SK-N-SH (cell line): ENCODE data around the gene VPS35. TPM values are rescaled to one million over a fixed set of nuclear protein-coding genes. Genes with fewer than 3 reads are reported as not detected.

Experiments used
- CTCF ChIA-PET: fragments of 300-600, 350-600 bp; formaldehyde crosslinking; extraction: SDS; loops from one replicate; lab custom pipeline; 2021; lab: Yijun Ruan, JAX
- POLR2A ChIA-PET: fragments of 350-600 bp; sonication (Branson Sonifier 250); formaldehyde crosslinking; extraction: SDS; loops from one replicate; lab custom pipeline; 2020; ENCODE audit warnings: antibody characterized with exemption, inconsistent platforms; lab: Yijun Ruan, JAX
- DNase-seq: peaks from one replicate; pipeline ENCODE4 v3.0.0; 2012
- H2AFZ ChIP-seq: fragments of 200-600 bp; sonication (generic); 2 replicates; pipeline ENCODE4 v1.8.1; 2016; ENCODE audit warnings: antibody characterized with exemption, mild to moderate bottlenecking, low read depth
- H3F3A ChIP-seq: fragments of 200-600 bp; sonication (generic); replicated peaks from 2 replicates; pipeline ENCODE3; 2016; ENCODE audit warnings: antibody characterized with exemption, mild to moderate bottlenecking; ENCODE audit not compliant: insufficient read depth
- H3K27ac ChIP-seq, 2 experiments: fragments of 200-500 bp in 1 of 2; fragments of 200-600 bp in 1 of 2; sonication (Bioruptor generic) in 1 of 2; sonication (generic), shearing (Covaris generic) in 1 of 2; 2 replicates each; pipeline versions ENCODE4 v1.5.1 to v1.6.1; 2014 to 2016; ENCODE audit warnings: low read depth in 2 of 2, inconsistent platforms in 1 of 2, low read length in 1 of 2, mild to moderate bottlenecking in 1 of 2, mixed read lengths in 1 of 2
- H3K27me3 ChIP-seq: fragments of 200-600 bp; sonication (generic), shearing (Covaris generic); 2 replicates; pipeline ENCODE4 v1.6.1; 2016; ENCODE audit warnings: mixed run types; ENCODE audit not compliant: insufficient read depth
- H3K36me3 ChIP-seq, 2 experiments: fragments of 200-500 bp in 1 of 2; fragments of 200-600 bp in 1 of 2; sonication (Bioruptor generic) in 1 of 2; sonication (generic) in 1 of 2; replicated peaks in 1 of 2; 2 replicates each; pipeline versions ENCODE3 to v1.5.1; 2014 to 2016; ENCODE audit warnings: low read length in 1 of 2, mild to moderate bottlenecking in 1 of 2; ENCODE audit not compliant: insufficient read depth in 2 of 2, control insufficient read depth in 1 of 2
- H3K4me1 ChIP-seq, 2 experiments: fragments of 200-500 bp in 1 of 2; fragments of 200-600 bp in 1 of 2; sonication (Bioruptor generic) in 1 of 2; sonication (generic), shearing (Covaris generic) in 1 of 2; 2 replicates each; pipeline versions ENCODE4 v1.5.1 to v1.6.1; 2014 to 2016; ENCODE audit warnings: low read depth in 1 of 2, low read length in 1 of 2, mixed run types in 1 of 2; ENCODE audit not compliant: insufficient read depth in 2 of 2, control insufficient read depth in 1 of 2
- H3K4me2 ChIP-seq: fragments of 200-600 bp; sonication (generic), shearing (Covaris generic); 2 replicates; pipeline ENCODE4 v1.6.1; 2017; ENCODE audit warnings: mixed run types
- H3K4me3 ChIP-seq, 2 experiments: fragments of 200-500 bp in 1 of 2; fragments of 200-600 bp in 1 of 2; sonication (Bioruptor generic) in 1 of 2; sonication (generic), shearing (Covaris generic) in 1 of 2; 2 replicates each; pipeline versions ENCODE4 v1.5.1 to v1.8.1; 2014 to 2016; ENCODE audit warnings: low read depth in 2 of 2, inconsistent platforms in 1 of 2, low read length in 1 of 2, mild to moderate bottlenecking in 1 of 2, mixed read lengths in 1 of 2, moderate library complexity in 1 of 2
- H3K79me2 ChIP-seq: fragments of 200-600 bp; sonication (generic); 2 replicates; pipeline ENCODE4 v1.8.1; 2017; ENCODE audit warnings: mild to moderate bottlenecking; ENCODE audit not compliant: insufficient read depth
- H3K9ac ChIP-seq: fragments of 200-600 bp; sonication (generic); 2 replicates; pipeline ENCODE4 v1.6.1; 2017; ENCODE audit warnings: mixed run types
- H3K9me2 ChIP-seq: fragments of 200-600 bp; sonication (generic); 2 replicates; pipeline ENCODE4 v1.6.1; 2017; ENCODE audit warnings: mixed run types
- H3K9me3 ChIP-seq: fragments of 200-600 bp; sonication (generic); 2 replicates; pipeline ENCODE4 v1.6.1; 2017; ENCODE audit warnings: mixed run types, mild to moderate bottlenecking, moderate library complexity
- H4K20me1 ChIP-seq: fragments of 200-600 bp; sonication (generic); 2 replicates; pipeline ENCODE4 v1.6.1; 2017; ENCODE audit warnings: mild to moderate bottlenecking, mixed run types; ENCODE audit not compliant: insufficient read depth
- CHD2 ChIP-seq: fragments of 150-350 bp; IDR thresholded peaks from 2 replicates; pipeline ENCODE4 v1.6.1; 2018; ENCODE audit warnings: low read length; ENCODE audit not compliant: partially characterized antibody
- CTCF ChIP-seq: fragments of 200-600 bp; sonication (generic); IDR thresholded peaks from 2 replicates; pipeline ENCODE4 v1.6.1; 2017; ENCODE audit warnings: antibody characterized with exemption, mild to moderate bottlenecking, moderate library complexity
- ELF1 ChIP-seq: IDR thresholded peaks from 2 replicates; pipeline ENCODE4 v1.4.0; 2012
- EP300 ChIP-seq, 2 experiments: IDR thresholded peaks; 2 replicates each; pipeline versions ENCODE4 v1.4.0 to v1.6.1; 2012; ENCODE audit warnings: borderline replicate concordance in 1 of 2, low read depth in 1 of 2, low read length in 1 of 2
- EZH2phosphoT487 ChIP-seq: fragments of 200-600 bp; sonication (generic); IDR thresholded peaks from 2 replicates; pipeline ENCODE4 v1.6.1; 2017; ENCODE audit warnings: low read depth, mixed run types, mild to moderate bottlenecking, antibody characterized with exemption, moderate library complexity, borderline replicate concordance
- FOSL2 ChIP-seq: IDR thresholded peaks from 2 replicates; pipeline ENCODE4 v1.4.0; 2012; ENCODE audit warnings: low read depth, mild to moderate bottlenecking, moderate library complexity, borderline replicate concordance
- FOXJ3 ChIP-seq: sonication (generic); formaldehyde crosslinking; IDR thresholded peaks from 2 replicates; pipeline ENCODE4 v1.5.1; 2020; ENCODE audit warnings: mild to moderate bottlenecking, missing genetic modification reagents
- IRF3 ChIP-seq: fragments of 150-350 bp; IDR thresholded peaks from 2 replicates; pipeline ENCODE4 v1.6.1; 2016; ENCODE audit warnings: mild to moderate bottlenecking, low read depth, low read length
- MEF2A ChIP-seq: IDR thresholded peaks from 2 replicates; pipeline ENCODE4 v1.4.0; 2012; ENCODE audit warnings: low read depth, borderline replicate concordance
- MXI1 ChIP-seq: IDR thresholded peaks from 2 replicates; pipeline ENCODE4 v1.6.1; 2012; ENCODE audit warnings: mild to moderate bottlenecking, low read depth, low read length, improper control_type of control experiment
- NFIC ChIP-seq: IDR thresholded peaks from 2 replicates; pipeline ENCODE4 v1.4.0; 2012; ENCODE audit warnings: borderline replicate concordance
- RAD21 ChIP-seq: IDR thresholded peaks from 2 replicates; pipeline ENCODE4 v1.6.1; 2012; ENCODE audit warnings: mild to moderate bottlenecking, low read length
- TEAD4 ChIP-seq: IDR thresholded peaks from 2 replicates; pipeline ENCODE4 v1.4.0; 2012; ENCODE audit warnings: mild to moderate bottlenecking, borderline replicate concordance; ENCODE audit not compliant: insufficient read depth
- USF1 ChIP-seq: IDR thresholded peaks from 2 replicates; pipeline ENCODE4 v1.4.0; 2012; ENCODE audit warnings: low read depth, borderline replicate concordance
- USF2 ChIP-seq: fragments of 150-350 bp; IDR thresholded peaks from 2 replicates; pipeline ENCODE4 v1.6.1; 2017; ENCODE audit warnings: antibody characterized with exemption, low read length, low read depth, borderline replicate concordance
- ZBTB33 ChIP-seq: IDR thresholded peaks from 2 replicates; pipeline ENCODE4 v1.4.0; 2012; ENCODE audit warnings: low read depth, borderline replicate concordance
- WGBS: methylation state at CpG from one replicate; pipeline ENCODE4 v1.1.6; 2017; ENCODE audit warnings: low lambda C conversion rate; 5-methylcytosine and 5-hydroxymethylcytosine counted together
- polyA plus RNA-seq, 3 experiments: library from polyadenylated mRNA; depleted of rRNA; stranded (reverse); fragments of >200 nt; gene quantifications; 2 replicates each; pipeline ENCODE4 v1.2.3, GENCODE V29; 2012

VPS35 gene
- polyA plus RNA-seq, 1 of the 3 experiments (the other 2 are of a cell fraction) = 17.5 TPM

- TF ChIP-seq IRF3 (no peak), FOSL2 (no peak), CHD2 (no peak)
Observed at GRCh38 chr16:46717692-46718091, 28.7 kb upstream of the VPS35 start (continued).

GRCh38 chr16:46715769-46716305 is 26.9 kb upstream of the VPS35 start:
- no peak for DNase-seq
- Histone ChIP-seq H3K27ac (no peak overlapping the region), H3K27me3 (no peaks in the 10 kb centered on the region), H3K9me2 (no peaks in the 10 kb centered on the region), H3K4me3 (no peak overlapping the region), H3K79me2 (no peaks in the 10 kb centered on the region), H3F3A (no peaks in the 10 kb centered on the region), H3K36me3 (no peaks in the 10 kb centered on the region), H4K20me1 (no peaks in the 10 kb centered on the region), H2AFZ (no peak overlapping the region), H3K4me2 (no peak overlapping the region), H3K9me3 (no peaks in the 10 kb centered on the region), H3K4me1 (peaks cover 0 to 5% of the 10 kb centered on the region in 2 experiments; a peak in 1 of 4 replicates), H3K9ac (no peak overlapping the region)
- no peak for TF ChIP-seq ZBTB33
- TF ChIP-seq FOXJ3 (CRISPR knock-in tag) = no peak
- no peak for TF ChIP-seq RAD21
- no peak for TF ChIP-seq NFIC
- CTCF ChIA-PET = no interaction called here
- WGBS = 74% methylated on average over 6 of the region's 6 CpGs
- POLR2A ChIA-PET = no interaction called here

GRCh38 chr16:46714797-46715591 is 26.0 kb upstream of the VPS35 start:
- H3K9me3 ChIP-seq = no peaks in the 10 kb centered on the region
- WGBS = 65% methylated on average over 7 of the region's 7 CpGs
- no peaks in the 10 kb centered on the region for H3K36me3 ChIP-seq
- peaks cover 0 to 5% of the 10 kb centered on the region in 2 experiments; a peak in 1 of 4 replicates for H3K4me1 ChIP-seq
- H3K27ac ChIP-seq = no peak overlapping the region
- H3K27me3 ChIP-seq = no peaks in the 10 kb centered on the region
- H3F3A ChIP-seq = no peaks in the 10 kb centered on the region
- H3K4me3 ChIP-seq = no peak overlapping the region
- no peak overlapping the region for H3K9ac ChIP-seq
- no peaks in the 10 kb centered on the region for H3K9me2 ChIP-seq
- ChIA-PET CTCF (interaction anchor here (1.2 kb wide), 1 partner anchor 18 kb away, joined by 3 read pairs; no protein-coding TSS in a partner anchor), POLR2A (no interaction called here)
- no peak overlapping the region for H3K4me2 ChIP-seq
- no peak overlapping the region for H2AFZ ChIP-seq
- DNase-seq = no peak
- no peaks in the 10 kb centered on the region for H4K20me1 ChIP-seq
- H3K79me2 ChIP-seq = no peaks in the 10 kb centered on the region
- TF ChIP-seq TEAD4 (no peak), EP300 (IDR thresholded peaks at IDR 0.05; ENCODE audit: borderline replicate concordance in 1 of 2, low read depth in 1 of 2, low read length in 1 of 2) (no peak), MXI1 (no peak), RAD21 (no peak), EZH2phosphoT487 (no peak), CHD2 (no peak), MEF2A (no peak), USF1 (no peak), CTCF (no peak), USF2 (no peak), ELF1 (no peak)
